Measurements from ENCODE around the gene PPP2R5C.

Gene PPP2R5C

DNA sequence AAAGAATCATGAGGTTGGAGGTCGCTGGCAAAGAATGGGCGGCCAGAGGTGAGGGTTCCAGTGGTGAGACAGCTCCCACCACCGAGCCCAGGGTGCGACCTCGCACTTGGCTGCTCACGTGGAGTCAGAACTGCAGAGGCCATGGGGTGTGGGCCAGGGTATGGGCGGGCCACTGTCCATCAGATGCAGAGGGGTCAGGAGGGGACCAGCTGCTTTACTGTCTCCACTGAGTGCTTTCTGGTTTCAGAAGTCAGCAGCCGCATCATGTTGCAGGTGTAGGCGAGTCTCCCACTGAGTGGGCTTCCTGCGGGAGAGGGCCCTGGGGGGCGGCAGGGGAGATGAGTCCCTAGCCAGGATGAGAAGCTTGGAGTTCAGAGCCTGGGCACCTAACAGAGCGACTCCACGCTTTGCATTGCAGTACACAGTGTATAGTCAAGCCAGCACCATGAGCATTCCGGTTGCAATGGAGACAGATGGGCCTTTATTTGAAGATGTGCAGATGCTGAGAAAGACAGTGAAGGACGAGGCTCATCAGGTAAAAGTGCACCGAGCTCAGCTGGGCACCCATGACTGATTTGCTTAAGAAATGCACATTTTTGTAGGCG is 156.0 kb downstream of the PPP2R5C start:
- DNase-seq (ENCODE audit: low read depth) = no peak

DNA sequence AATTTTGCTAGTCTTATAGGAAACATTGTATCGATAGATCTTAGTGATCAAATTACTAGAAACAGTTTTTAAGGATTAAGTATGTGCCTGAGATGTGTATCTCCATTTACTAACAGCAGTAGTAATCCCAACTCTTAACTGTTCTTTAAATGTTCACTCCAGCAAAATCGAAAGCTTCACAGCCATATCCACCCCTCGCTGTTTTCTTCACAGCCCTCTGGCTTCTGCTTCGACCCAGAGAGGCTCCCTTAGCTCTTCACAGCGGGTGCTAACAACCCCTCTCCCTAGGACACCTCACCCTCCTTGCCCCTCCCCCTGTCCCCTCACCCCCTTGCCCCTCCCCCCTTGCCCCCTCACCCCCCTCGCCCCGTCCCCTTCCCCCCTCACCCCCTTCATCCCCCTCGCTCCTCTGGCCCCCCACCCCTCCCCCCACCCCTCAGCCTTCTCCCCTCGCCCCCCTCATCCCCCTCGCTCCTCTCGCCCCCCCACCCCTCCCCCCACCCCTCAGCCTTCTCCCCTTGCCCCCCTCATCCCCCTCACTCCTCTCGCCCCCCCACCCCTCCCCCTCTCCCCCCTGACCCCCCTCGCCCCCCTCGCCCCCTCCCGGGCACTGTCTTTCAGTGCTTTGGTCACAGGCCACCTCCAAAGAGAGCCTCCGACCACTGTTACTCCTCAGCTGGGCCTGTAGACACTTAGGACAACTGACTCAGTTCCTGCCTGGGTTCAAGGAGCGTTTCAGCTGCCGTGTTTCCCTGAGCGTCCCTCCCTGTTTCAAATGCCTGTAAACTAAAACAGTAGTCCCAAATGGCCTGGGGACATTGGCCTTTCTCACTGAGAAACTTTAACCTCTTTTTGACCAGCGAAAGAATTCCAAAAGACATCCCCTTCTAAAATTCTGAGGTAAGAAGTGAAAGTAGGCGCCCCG is 156.8 kb downstream of the PPP2R5C start:
- DNase-seq (ENCODE audit: low read depth) = no peak

DNA sequence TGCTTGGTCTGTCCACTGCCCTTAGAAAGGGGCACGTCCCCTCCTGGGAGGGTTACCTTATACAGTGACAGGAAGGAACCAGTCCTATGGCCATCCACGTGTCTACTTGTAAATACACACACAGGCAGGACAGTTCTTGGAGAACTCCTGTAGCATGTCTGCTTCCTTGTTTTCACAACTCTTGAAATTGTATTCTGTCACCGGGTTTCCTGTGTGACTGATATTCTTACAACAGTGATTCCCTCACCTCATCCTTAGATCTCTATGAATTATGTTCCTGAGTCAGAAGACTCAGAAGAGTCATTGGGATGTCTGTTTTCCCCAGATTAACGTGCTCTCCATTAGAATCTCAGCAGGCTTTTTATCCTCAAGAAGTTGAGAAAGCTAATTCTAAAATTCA is 158.8 kb downstream of the PPP2R5C start:
- no peak for DNase-seq (ENCODE audit: low read depth)

DNA sequence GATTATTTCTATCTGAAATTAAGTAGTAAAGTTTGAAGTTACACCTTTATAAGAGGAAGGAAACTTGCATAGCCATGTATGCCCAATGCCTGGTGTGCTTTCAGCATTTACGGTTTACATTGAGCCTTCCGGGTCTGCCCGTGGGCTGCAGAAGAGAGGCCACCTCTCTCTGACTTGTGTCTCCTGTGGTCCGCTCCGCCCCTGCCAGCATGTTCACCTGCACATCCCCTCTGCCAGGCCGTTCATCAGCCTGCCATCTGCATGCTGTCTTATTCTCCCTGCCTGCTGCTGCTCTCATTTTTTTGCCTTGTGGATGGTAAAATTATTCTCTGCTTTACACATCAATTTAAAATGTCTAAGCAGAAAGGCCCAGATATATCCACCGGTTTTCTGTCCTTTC is 161.4 kb downstream of the PPP2R5C start:
- no peak for DNase-seq (ENCODE audit: low read depth)

DNA sequence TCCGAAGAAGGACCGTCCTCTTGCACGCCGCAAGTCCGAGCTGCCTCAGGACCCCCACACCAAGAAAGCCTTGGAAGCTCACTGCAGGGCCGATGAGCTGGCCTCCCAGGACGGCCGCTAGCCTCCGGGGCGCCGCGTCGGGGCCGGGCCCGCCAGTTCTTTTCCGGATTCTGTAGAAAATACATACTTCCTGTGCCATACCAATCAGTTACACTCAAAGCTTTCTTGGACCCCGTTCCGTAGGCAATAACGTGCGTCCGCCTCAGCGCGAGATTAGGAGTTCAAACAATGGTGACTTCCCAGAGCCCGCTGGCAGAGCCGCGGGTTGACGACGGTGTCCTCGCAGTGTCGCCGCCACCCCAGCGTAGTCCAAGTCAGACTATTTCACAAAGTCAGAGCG is 163.6 kb downstream of the PPP2R5C start:
- DNase-seq (ENCODE audit: low read depth) = no peak

DNA sequence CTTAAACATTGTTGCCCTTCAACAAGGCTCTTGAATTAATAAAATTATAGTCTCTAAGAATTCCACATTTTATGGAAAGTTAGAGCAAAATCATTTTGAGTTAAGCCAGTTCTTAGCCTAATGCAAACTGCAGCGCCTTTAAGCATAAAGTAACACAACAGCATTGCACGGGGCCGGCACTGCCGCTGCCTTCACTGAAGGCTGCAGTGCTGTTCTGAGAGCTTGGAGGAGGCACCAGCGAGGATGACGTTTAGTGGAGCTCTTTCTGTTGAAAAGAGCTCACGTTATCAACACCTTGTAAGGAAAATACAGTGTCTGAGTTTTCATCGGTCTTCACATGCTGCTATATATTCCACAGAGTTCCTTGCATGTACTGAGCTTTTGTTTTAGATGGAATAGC is 164.6 kb downstream of the PPP2R5C start:
- no peak for DNase-seq (ENCODE audit: low read depth)

DNA sequence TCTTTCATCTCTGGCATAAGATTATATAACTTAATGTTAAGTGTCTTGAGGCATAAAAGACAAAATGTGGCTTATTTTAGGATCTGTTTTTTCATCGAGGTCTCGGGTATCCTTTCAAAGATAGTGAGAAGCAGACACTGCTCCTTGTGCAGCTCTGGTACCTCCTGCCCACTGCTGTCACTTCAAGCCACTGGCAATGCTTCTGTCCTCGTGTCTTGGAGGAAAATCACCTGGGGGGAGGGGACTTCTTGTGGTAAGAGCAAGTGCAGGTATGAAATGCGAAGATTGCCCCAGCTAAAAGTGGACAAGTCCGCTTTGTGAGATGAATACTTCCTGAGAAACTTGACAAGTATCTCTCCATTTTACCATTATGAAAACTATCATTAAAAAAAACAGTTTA is 165.1 kb downstream of the PPP2R5C start:
- DNase-seq (ENCODE audit: low read depth) = no peak

DNA sequence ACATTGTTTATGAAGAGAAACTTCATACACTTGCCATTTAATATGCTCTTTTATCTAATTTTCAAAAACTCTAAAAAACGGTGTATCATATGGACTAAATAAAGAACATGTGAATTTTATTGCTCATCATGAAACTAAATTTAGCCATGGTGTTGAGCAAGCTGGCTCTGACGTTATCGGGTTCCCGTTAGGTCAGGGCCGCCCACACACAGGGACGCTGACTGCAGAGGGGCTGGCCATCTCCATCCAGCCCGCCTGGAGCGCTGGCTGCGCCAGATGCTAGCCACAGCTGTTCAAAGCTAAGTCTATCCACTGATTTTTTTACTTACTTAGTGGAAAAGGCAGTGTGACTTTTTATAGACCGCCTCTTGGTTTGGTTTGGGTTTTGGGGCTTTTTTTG is 166.3 kb downstream of the PPP2R5C start:
- no peak for DNase-seq (ENCODE audit: low read depth)

DNA sequence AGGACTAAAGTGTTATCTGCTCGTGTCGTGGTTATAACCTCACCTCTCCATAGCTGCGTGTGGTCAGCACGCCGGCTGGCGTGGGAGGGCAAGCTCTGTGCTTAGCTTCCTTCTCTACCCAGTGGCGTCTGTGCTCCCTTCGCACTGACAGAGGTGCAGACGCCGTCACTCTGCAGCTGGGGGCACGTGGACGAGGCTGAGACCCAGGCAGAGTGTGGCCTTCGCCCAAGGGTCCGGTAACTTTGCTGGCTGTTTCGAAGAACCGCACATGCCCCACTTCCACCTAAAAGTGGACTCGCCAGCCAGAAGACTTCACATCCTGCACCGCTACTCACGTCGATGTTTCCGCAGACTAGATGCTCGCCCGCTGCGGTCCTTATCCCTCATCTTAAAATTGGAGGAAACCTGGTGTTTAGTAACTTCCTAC is 166.9 kb downstream of the PPP2R5C start:
- no peak for DNase-seq (ENCODE audit: low read depth)

DNA sequence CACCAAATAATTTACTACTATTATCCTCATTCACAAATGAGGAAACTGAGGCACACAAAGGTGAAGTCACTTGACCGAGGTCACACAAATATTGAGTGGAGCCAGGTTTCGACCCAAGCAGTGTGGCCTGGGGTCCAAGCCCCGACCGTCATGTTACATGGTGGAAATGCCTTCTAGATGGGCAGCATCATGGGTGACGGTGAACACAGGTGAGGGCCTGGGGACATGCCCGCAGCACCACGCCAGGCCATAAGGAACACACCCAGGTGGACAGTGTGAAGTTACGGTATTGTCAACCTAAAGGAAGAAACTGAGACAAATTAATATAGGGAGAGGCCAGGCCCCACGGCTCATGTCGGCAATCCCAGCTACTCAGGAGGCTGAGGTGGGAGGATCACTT is 167.6 kb downstream of the PPP2R5C start:
- no peak for DNase-seq (ENCODE audit: low read depth)

DNA sequence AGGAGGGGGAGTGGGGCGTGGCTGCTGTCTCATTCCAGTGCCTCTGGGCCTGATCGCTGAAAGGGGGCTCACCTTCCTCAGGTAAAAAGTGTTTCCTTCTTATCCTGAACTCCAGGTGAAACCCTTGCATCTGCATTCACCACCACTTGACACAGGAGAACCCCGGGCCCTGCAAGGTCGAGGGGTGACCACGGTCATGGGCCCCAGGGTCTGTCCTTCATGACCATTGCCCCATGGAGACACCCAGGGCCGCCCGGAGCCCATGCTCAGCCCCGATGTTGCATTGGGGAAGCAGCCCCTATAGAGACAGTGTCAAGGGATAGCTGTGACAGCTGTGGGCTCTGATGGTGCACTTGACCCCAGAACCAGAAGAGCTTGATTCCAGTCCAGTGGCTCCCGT is 168.4 kb downstream of the PPP2R5C start:
- no peak for DNase-seq (ENCODE audit: low read depth)

DNA sequence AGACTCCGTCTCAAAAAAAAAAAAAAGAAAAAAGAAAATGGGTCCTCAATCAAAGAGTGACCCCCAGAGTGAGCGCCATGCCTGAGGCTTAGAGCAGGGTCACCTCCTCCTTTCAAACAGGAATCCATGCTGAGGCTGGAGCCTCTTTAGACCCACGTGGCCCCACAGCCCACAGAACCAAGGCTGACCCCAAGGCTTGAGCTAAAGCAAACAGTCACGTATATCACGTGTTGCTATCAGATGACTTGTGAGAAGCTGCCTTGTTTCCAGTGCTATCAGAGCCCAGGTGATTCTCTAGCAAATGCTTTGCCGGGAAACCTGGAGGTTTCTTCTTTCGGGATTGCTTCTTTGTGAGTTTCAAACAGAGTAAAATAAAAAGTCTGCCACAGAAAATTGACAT is 171.2 kb downstream of the PPP2R5C start:
- DNase-seq (ENCODE audit: low read depth) = no peak

DNA sequence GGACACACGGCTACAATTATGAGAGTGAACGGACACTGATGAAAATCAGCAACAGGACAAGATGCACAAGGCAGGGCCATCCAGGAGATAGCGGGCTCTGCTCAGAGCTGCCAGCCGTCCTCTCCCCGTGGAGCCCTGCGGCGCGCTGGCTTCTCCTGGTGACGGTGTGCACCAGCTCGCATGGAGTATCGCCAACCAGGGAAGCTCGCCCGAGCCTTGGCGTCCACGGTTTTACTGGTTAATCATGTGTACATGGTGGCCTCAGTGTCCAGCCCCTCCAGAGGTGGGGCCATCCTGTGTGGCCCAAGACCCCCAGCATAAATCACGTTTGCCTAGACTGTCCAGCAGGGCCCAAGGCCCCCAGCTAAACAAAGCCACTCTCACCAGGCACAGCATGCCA is 171.7 kb downstream of the PPP2R5C start:
- DNase-seq (ENCODE audit: low read depth) = no peak

DNA sequence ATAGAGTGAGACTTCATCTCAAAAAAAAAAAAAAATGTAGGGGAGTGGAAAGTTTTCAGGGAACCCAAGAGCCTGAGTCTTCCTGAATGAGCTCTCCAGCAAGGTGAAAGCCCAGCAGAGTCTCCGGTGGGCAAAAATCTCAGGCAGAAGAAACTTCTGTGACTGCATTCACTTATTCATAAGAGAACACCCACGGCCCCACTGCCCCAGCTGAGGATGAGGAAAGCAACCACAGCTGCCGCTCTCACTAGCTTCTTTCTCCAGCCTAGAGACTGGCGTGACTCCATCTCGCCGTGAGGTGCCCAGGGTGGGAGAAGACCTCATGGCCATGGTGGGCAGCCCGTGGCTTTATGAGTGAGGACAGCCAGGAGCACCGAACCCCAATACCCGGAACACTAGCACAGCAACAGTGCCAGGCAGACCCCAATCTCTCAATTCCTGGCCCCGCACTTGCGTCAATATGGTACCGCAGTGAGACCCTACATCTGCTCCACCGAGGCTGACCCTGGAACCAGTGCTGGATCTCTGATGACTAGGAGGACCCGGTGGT is 173.2 kb downstream of the PPP2R5C start:
- DNase-seq (ENCODE audit: low read depth) = no peak

DNA sequence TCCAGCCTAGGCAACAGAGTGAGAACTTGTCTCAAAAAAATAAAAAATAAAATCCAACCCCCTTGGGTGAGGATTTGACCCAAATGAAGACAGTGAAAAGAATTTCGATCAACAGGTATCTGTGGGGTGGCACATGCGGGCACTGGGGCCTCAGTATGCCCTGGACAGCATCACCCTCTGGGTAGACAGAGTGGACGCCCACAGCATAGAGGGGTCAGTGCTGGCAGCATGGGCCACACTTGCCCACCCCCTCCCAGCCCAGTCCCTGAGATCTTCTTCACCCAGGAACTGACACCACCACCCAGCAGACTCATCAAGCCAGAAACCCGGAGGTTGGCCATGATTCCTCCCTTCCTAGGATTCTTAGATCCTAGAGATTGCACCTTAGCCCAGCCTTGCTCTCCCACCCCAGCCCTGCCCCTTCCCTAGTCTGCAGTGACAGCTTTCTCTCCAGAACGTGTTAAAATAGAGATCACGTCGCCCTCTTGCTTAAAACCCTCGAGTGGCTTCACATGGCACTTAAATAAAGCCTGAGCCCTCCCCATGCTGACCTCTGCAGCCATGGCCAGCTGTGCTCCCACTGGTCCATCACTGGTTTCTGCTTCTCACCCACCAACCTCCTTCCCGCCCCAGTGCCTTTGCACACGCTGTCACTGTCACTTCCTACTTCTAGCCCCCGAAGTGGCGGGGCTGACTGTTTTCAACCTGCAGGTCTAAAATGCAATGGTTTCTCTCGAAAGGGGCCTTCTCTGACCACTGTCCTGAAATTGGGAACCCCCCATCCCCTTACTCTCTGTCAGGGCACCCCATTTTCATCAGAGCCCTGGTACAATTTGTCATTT is 176.6 kb downstream of the PPP2R5C start:
- no peak for DNase-seq (ENCODE audit: low read depth)

DNA sequence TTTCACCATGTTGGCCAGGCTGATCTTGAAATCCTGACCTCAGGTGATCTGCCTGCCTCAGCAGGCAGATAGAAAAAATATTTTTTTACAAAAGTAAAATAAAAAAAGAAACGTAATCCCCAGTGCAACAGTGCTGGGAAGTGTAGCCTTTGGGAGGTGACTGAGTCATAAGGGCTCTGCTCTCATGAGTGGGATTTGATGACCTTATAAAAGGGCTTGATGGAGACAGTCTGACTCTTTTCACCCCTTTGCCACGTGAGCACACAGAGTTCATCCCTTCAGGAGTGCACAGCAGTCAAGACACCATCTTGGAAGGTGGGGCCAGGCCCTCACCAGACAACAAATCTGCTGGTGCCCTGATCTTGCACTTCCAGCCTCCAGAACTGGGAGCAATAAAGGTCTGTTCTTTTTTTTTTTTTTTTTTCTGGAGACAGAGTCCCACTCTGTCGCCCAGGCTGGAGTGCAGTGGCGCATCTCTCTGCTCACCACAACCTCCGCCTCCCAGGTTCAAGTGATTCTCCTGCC is 178.2 kb downstream of the PPP2R5C start:
- DNase-seq (ENCODE audit: low read depth) = no peak

DNA sequence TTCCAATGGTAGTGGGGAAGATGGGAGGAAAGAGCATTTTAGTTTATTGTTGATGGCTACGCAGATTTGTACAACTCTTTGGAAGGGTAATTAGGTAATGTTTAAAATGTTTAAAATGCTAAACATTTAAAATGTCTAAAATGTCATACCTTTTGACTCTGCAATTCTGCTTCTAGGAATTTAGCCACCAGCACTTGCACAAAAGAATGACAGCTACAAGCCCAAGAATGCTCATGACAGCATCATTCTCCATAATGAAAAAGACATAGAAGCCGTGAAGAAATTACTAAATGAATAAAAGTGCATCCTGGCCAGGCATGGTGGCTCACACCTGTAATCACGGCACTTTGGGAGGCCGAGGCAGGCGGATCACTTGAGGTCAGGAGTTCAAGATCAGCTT is 182.9 kb downstream of the PPP2R5C start:
- no peak for DNase-seq (ENCODE audit: low read depth)

DNA sequence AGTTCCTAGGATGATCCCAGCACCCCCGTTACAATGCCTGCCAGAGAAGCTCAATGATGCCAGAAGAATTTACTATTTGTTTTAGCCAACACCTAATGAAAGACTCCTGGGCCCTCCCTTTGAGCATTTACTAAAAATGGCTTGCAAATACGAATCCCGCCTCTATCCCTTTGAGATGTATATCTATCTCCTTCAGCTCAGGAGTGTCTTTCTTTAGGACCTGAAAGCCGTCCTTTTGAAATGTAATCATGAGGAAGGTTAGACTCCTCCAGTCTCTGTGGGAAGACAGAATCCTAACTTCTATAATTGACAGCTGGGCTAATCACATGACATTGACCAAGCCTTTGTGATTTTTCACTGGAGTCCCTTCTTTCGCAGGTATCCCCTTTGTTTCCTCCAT is 183.7 kb downstream of the PPP2R5C start:
- no peak for DNase-seq (ENCODE audit: low read depth)

DNA sequence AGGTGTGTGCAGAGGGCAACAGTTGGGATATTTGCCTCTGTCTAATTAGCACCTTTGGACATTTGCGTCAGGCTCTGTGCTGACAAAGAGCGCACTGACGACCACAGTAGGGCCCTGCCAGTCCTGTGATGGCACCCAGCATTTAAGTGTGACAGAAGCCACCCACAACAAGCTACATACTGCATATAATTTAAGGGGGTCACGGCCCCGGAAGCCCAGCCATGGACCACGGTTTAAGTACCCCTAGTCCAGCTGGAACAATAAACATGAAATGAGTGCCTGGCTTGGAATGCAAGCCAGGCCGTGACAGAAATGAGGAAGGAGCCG is 186.0 kb downstream of the PPP2R5C start:
- no peak for DNase-seq (ENCODE audit: low read depth)

DNA sequence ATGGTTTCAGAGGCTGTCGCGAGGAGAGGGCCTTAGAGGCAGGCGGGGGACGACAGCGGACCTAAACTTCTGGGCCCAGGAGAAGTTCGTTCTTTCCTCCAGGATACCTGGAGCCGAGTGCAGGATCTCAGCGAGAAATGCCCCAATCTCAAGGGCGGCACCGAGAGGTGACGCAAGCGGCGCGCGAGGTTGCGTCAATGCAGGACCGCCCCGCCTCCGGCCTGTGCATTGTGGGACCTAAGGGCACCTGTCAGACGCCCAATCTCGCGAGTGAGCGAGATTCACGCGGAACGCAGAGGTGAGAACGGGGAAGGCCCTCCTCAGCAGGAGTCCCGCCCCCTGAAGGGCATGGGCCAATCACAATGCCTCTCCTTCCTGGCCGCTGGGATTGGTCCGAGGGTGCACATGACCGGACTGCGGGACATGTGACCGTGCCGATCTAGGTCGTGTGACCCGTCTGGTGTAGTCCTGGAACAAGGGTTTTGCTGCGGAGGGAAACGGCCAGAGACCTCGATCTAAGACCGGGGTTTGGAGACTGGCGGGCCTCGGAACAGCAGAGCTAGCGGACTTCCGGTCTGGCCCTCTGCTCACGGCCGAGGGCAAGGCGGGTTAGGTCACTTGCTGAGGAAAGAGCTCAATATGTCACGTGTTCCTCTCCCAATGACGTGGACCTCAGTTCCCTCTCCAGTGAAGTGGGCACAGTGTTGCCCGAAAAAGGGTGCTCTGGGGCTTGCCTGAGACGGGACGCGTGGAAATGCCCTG is 186.6 kb downstream of the PPP2R5C start:
- peak; percentile 99 for DNase-seq (ENCODE audit: low read depth)

DNA sequence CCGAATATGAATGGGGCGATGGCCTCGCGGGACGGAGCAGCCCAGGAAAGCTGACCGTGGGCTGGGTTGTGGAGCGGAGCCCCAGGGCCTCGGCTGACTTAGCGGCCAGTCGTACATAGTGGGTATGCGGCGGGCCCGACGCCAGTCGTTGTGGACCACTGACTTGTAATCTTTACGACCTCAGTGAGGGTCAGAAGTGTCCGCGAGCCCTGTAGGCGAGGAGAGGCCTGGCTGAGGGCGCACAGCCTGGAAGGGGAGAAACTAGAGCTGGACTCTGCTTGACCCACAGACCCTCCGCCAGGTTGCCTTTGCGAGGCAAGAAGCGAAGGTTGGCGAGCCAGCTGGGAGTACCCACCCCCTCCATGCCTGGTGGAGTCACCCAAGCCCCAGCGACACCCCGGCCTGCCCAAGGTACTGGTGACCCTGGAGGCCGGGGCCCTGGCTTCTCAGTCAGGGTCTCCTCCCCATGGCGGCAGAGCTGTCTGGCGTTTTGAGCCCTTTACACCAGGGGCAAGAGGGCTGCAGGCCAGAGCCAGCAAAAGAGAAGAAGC is 187.2 kb downstream of the PPP2R5C start:
- DNase-seq (ENCODE audit: low read depth) = no peak

All from stimulated activated CD8-positive, alpha-beta memory T cell treated with anti-CD3 and anti-CD28 coated beads, Interleukin-15, amount 100 ng/mL, for 1 hour (primary cell).